HG02981 (cell line): ENCODE measurements around the gene GIMAP6.
"Not testable (repeated sequence)": the region's sequence is repeated elsewhere in the genome, so short reads cannot be mapped to it uniquely, and the experiment has no call there.

Experiments
- ATAC-seq: cut with Tn5 transposase; IDR thresholded peaks from one replicate; pipeline ENCODE4 v1.9.1; 2021; ENCODE audit warnings: mild to moderate bottlenecking, moderate library complexity; ENCODE audit not compliant: unreplicated experiment

Gene GIMAP6

GRCh38 chr7:150586068-150586784 is 46.0 kb downstream of the GIMAP6 start:
- no peak for ATAC-seq

- ATAC-seq, result no peak
Observed at GRCh38 chr7:150585199-150585598, 47.0 kb downstream of the GIMAP6 start.

- no peak for ATAC-seq
Observed at GRCh38 chr7:150580638-150581394, 51.4 kb downstream of the GIMAP6 start.

- ATAC-seq, result not testable (repeated sequence)
Observed at GRCh38 chr7:150579979-150580637, 52.1 kb downstream of the GIMAP6 start.
